Measurements from ENCODE around the gene OPCML.

The OPCML gene

GRCh38 chr11:132997396-132997795, 534.9 kb downstream of the OPCML start:
- DNase-seq (ENCODE audit: low spot score): no peak
- no peak for TF ChIP-seq CTCF (IDR thresholded peaks at IDR 0.05; ENCODE audit: borderline replicate concordance, control extremely low read depth, extremely low read depth, insufficient read depth, missing control alignments)
- in situ Hi-C loops (cut with MboI; ENCODE audit: low sequenced_read_pairs, unreplicated experiment): no loop called here

GRCh38 chr11:132994966-132995365, 537.3 kb downstream of the OPCML start:
- no peak for TF ChIP-seq CTCF (IDR thresholded peaks at IDR 0.05; ENCODE audit: borderline replicate concordance, control extremely low read depth, extremely low read depth, insufficient read depth, missing control alignments)
- no peak for DNase-seq (ENCODE audit: low spot score)

GRCh38 chr11:132993991-132994502, 538.3 kb downstream of the OPCML start:
- DNase-seq (ENCODE audit: low spot score): no peak
- in situ Hi-C loops (cut with MboI; ENCODE audit: low sequenced_read_pairs, unreplicated experiment): no loop called here
- TF ChIP-seq CTCF (IDR thresholded peaks at IDR 0.05; ENCODE audit: borderline replicate concordance, control extremely low read depth, extremely low read depth, insufficient read depth, missing control alignments): no peak

More at GRCh38 chr11:132994966-132995365, 537.3 kb downstream of the OPCML start:
- in situ Hi-C loops (cut with MboI; ENCODE audit: low sequenced_read_pairs, unreplicated experiment): no loop called here

GRCh38 chr11:132992838-132993631, 539.3 kb downstream of the OPCML start:
- no peak for DNase-seq (ENCODE audit: low spot score)
- no peak for TF ChIP-seq CTCF (IDR thresholded peaks at IDR 0.05; ENCODE audit: borderline replicate concordance, control extremely low read depth, extremely low read depth, insufficient read depth, missing control alignments)
- in situ Hi-C loops (cut with MboI; ENCODE audit: low sequenced_read_pairs, unreplicated experiment): no loop called here

GRCh38 chr11:132988411-132988810, 543.9 kb downstream of the OPCML start:
- no peak for DNase-seq (ENCODE audit: low spot score)
- in situ Hi-C loops (cut with MboI; ENCODE audit: low sequenced_read_pairs, unreplicated experiment): no loop called here
- no peak for TF ChIP-seq CTCF (IDR thresholded peaks at IDR 0.05; ENCODE audit: borderline replicate concordance, control extremely low read depth, extremely low read depth, insufficient read depth, missing control alignments)

GRCh38 chr11:132987936-132988335, 544.4 kb downstream of the OPCML start:
- no peak for TF ChIP-seq CTCF (IDR thresholded peaks at IDR 0.05; ENCODE audit: borderline replicate concordance, control extremely low read depth, extremely low read depth, insufficient read depth, missing control alignments)
- in situ Hi-C loops (cut with MboI; ENCODE audit: low sequenced_read_pairs, unreplicated experiment): no loop called here
- no peak for DNase-seq (ENCODE audit: low spot score)
